ENCODE results near the gene GCSH. TPM values are rescaled to one million over a fixed set of nuclear protein-coding genes. Genes with fewer than 3 reads are reported as not detected.
A peak's percentile ranks its signal among the peaks of the same experiment; 100 is the strongest.

The GCSH gene
- polyA plus RNA-seq, 3 donors: 0.77 to 2.0 (median 1.0) TPM

- Histone ChIP-seq H3K79me2 (ENCODE audit: insufficient read depth, low read length) (peaks cover 26% of the 10 kb centered on the region), H3K4me1 (ENCODE audit: control insufficient read depth in 1 of 2, insufficient read depth in 2 of 2, low read length in 2 of 2) (peaks cover 14% of the 10 kb centered on the region in 2 donors), H3K9ac (ENCODE audit: insufficient read depth, low read length, poor library complexity, severe bottlenecking) (peak overlapping the region; percentile 72), H3K4me3 (replicated peaks in 1 of 3; ENCODE audit: low read depth in 2 of 3, low read length in 3 of 3) (peak overlapping the region; percentile 49 to 84 (median 73)), H3K4me2 (replicated peaks; ENCODE audit: extremely low read depth, low read length, poor library complexity, severe bottlenecking) (peak overlapping the region; percentile 94), H4K20me1 (ENCODE audit: insufficient read depth, low read length) (peaks cover 16% of the 10 kb centered on the region), H3K27ac (ENCODE audit: low read depth in 1 of 2, low read length in 2 of 2) (peak overlapping the region in 1 of 2 donors; percentile 50), H3K27me3 (ENCODE audit: control insufficient read depth in 2 of 2, insufficient read depth in 2 of 2, low read length in 2 of 2) (no peaks in the 10 kb centered on the region), H3K36me3 (replicated peaks in 1 of 2; ENCODE audit: control insufficient read depth in 1 of 2, insufficient read depth in 2 of 2, low read length in 2 of 2) (peaks cover 8 to 27% of the 10 kb centered on the region in 2 donors), H2AFZ (ENCODE audit: insufficient read depth, low read depth, low read length, poor library complexity, severe bottlenecking) (peak overlapping the region; percentile 77), H3K9me3 (replicated peaks in 1 of 2; ENCODE audit: control insufficient read depth in 1 of 2, insufficient read depth in 1 of 2, low read length in 2 of 2) (no peaks in the 10 kb centered on the region)
- peak; percentile 8 to 25 (median 18) for DNase-seq
- H3K27me3 Mint-ChIP-seq (ENCODE audit: low read depth in 3 of 3): no peaks in the 10 kb centered on the region
- intact Hi-C loops (cut with micrococcal nuclease): loop anchor here (2.0 to 10.0 kb wide), 4 partner anchors 35 to 698 kb away; partner anchors contain the start of genes C16orf46 (in 2 of the 2) and GCSH (in 1 of the 2)
- peak overlapping the region; percentile 82 to 88 for H3K4me3 Mint-ChIP-seq
- 17% methylated on average over 1 of the region's 10 CpGs for WGBS (ENCODE audit: insufficient coverage)
- peak overlapping the region in 6 of 7 donors; percentile 7 to 70 (median 60) for H3K27ac Mint-ChIP-seq
- H3K9me3 Mint-ChIP-seq: peaks cover 0 to 3% (median 0%) of the 10 kb centered on the region in 7 donors
- peaks cover 24 to 26% of the 10 kb centered on the region in 2 donors for H3K36me3 Mint-ChIP-seq
- H3K4me1 Mint-ChIP-seq: peaks cover 23% of the 10 kb centered on the region
- no peak for TF ChIP-seq CTCF (IDR thresholded peaks at IDR 0.05)
Observed at GRCh38 chr16:81036751-81037350, 59.3 kb downstream of the GCSH start.

GRCh38 chr16:81035975-81036750, 60.0 kb downstream of the GCSH start:
- WGBS (ENCODE audit: insufficient coverage): under 1% methylated on average over 74 of the region's 80 CpGs
- intact Hi-C loops (cut with micrococcal nuclease): loop anchor here (2.0 to 10.0 kb wide), 4 partner anchors 34 to 699 kb away; partner anchors contain the start of genes C16orf46 (in 2 of the 2) and GCSH (in 1 of the 2)
- H3K36me3 Mint-ChIP-seq: peaks cover 19 to 23% of the 10 kb centered on the region in 2 donors
- H3K4me2 ChIP-seq (replicated peaks; ENCODE audit: extremely low read depth, low read length, poor library complexity, severe bottlenecking): peak overlapping the region; percentile 94
- peak overlapping the region; percentile 82 to 88 for H3K4me3 Mint-ChIP-seq
- H2AFZ ChIP-seq (ENCODE audit: insufficient read depth, low read depth, low read length, poor library complexity, severe bottlenecking): peak overlapping the region; percentile 77
- H3K27me3 ChIP-seq (ENCODE audit: control insufficient read depth in 2 of 2, insufficient read depth in 2 of 2, low read length in 2 of 2): no peaks in the 10 kb centered on the region
- H3K4me1 ChIP-seq (ENCODE audit: control insufficient read depth in 1 of 2, insufficient read depth in 2 of 2, low read length in 2 of 2): peaks cover 14% of the 10 kb centered on the region in 2 donors
- DNase-seq: peak; percentile 1 to 9 (median 8)
- peaks cover 23% of the 10 kb centered on the region for H3K4me1 Mint-ChIP-seq
- H3K4me3 ChIP-seq (replicated peaks in 1 of 3; ENCODE audit: low read depth in 2 of 3, low read length in 3 of 3): peak overlapping the region; percentile 49 to 84 (median 73)
- H4K20me1 ChIP-seq (ENCODE audit: insufficient read depth, low read length): peaks cover 16% of the 10 kb centered on the region
- peaks cover 26% of the 10 kb centered on the region for H3K79me2 ChIP-seq (ENCODE audit: insufficient read depth, low read length)
- H3K36me3 ChIP-seq (replicated peaks in 1 of 2; ENCODE audit: control insufficient read depth in 1 of 2, insufficient read depth in 2 of 2, low read length in 2 of 2): peaks cover 1 to 20% of the 10 kb centered on the region in 2 donors
- H3K9ac ChIP-seq (ENCODE audit: insufficient read depth, low read length, poor library complexity, severe bottlenecking): peak overlapping the region; percentile 72
- no peaks in the 10 kb centered on the region for H3K27me3 Mint-ChIP-seq (ENCODE audit: low read depth in 3 of 3)
- peak overlapping the region in 6 of 7 donors; percentile 56 to 70 (median 62) for H3K27ac Mint-ChIP-seq
- H3K9me3 Mint-ChIP-seq: peaks cover 0 to 3% (median 0%) of the 10 kb centered on the region in 7 donors
- H3K9me3 ChIP-seq (replicated peaks in 1 of 2; ENCODE audit: control insufficient read depth in 1 of 2, insufficient read depth in 1 of 2, low read length in 2 of 2): no peaks in the 10 kb centered on the region
- no peak for TF ChIP-seq CTCF (IDR thresholded peaks at IDR 0.05)
- peak overlapping the region in 1 of 2 donors; percentile 50 for H3K27ac ChIP-seq (ENCODE audit: low read depth in 1 of 2, low read length in 2 of 2)

All from CD14-positive monocyte (primary cell).